Activated CD4-positive, alpha-beta memory T cell treated with anti-CD3 and anti-CD28 coated beads, Interleukin-2, amount 10 ng/mL, durations not matched to agents 7 days and 5 days (primary cell): Measurements from ENCODE around the gene IGLL5. TPM values are rescaled to one million over a fixed set of nuclear protein-coding genes. Genes with fewer than 3 reads are reported as not detected.

ENCODE experiments used
- CTCF ChIA-PET: fragments of 350-600 bp; sonication (Branson Sonifier 250); formaldehyde crosslinking; loops from one replicate; lab custom pipeline; 2021; ENCODE audit warnings: antibody characterized with exemption, inconsistent platforms; lab: Charles Lee
- POLR2A ChIA-PET: fragments of 350-600 bp; sonication (Branson Sonifier 250); formaldehyde crosslinking; loops from one replicate; lab custom pipeline; 2021; ENCODE audit warnings: antibody characterized with exemption; lab: Charles Lee
- DNase-seq: peaks from one replicate; pipeline ENCODE4 v3.0.0-alpha.2; 2020
- H3K27ac Mint-ChIP-seq: one replicate; pipeline ENCODE4 v1.8.0; 2021; ENCODE audit warnings: mild to moderate bottlenecking, mixed read lengths
- H3K27me3 Mint-ChIP-seq: one replicate; pipeline ENCODE4 v1.8.0; 2021; ENCODE audit warnings: mixed read lengths
- H3K36me3 Mint-ChIP-seq: one replicate; pipeline ENCODE4 v1.8.0; 2021; ENCODE audit warnings: low read depth, mixed read lengths
- H3K4me1 Mint-ChIP-seq: one replicate; pipeline ENCODE4 v1.8.0; 2021; ENCODE audit warnings: mixed read lengths
- H3K4me3 Mint-ChIP-seq: one replicate; pipeline ENCODE4 v1.8.0; 2021; ENCODE audit warnings: mild to moderate bottlenecking, mixed read lengths
- H3K9me3 Mint-ChIP-seq: one replicate; pipeline ENCODE4 v1.8.0; 2021; ENCODE audit warnings: mixed read lengths
- total RNA-seq, 2 experiments: library from RNA; stranded (reverse); gene quantifications; one replicate each; pipeline ENCODE4 v1.2.3, GENCODE V29; 2021

Gene IGLL5
- total RNA-seq = not detected

- no peak within 1 kb of the TSS for H3K4me3 Mint-ChIP-seq
- peaks cover 22% of the 10 kb centered on the region for H3K4me1 Mint-ChIP-seq
- peak; percentile 6 for DNase-seq
- H3K9me3 Mint-ChIP-seq = no peaks in the 10 kb centered on the region
- peaks cover 55% of the 10 kb centered on the region for H3K27me3 Mint-ChIP-seq
- POLR2A ChIA-PET = no interaction called here
- CTCF ChIA-PET = no interaction called here
- no peaks in the 10 kb centered on the region for H3K36me3 Mint-ChIP-seq
- H3K27ac Mint-ChIP-seq = no peak within 1 kb of the TSS
Measured at GRCh38 chr22:22887621-22888503, at the start of gene IGLL5. Gene IGLL5, plus strand, starts transcription at chr22:22887816. Its CDS starts 238 bp downstream, at chr22:22888054.

GRCh38 chr22:22838148-22838786, 49.3 kb upstream of the IGLL5 start:
- H3K36me3 Mint-ChIP-seq = no peaks in the 10 kb centered on the region
- no peak overlapping the region for H3K27ac Mint-ChIP-seq
- peaks cover 15% of the 10 kb centered on the region for H3K4me1 Mint-ChIP-seq
- no peaks in the 10 kb centered on the region for H3K9me3 Mint-ChIP-seq
- POLR2A ChIA-PET = interaction anchor here (1.0 kb wide), 1 partner anchor 27 kb away, joined by 3 read pairs; no protein-coding TSS in a partner anchor
- no peak for DNase-seq
- CTCF ChIA-PET = interaction anchor here (0.6 to 2.7 kb wide), 5 partner anchors 8 to 297 kb away, joined by 3 to 11 read pairs (median 3); no protein-coding TSS in a partner anchor
- H3K4me3 Mint-ChIP-seq = no peak overlapping the region
- H3K27me3 Mint-ChIP-seq = peaks cover 34% of the 10 kb centered on the region

DNA sequence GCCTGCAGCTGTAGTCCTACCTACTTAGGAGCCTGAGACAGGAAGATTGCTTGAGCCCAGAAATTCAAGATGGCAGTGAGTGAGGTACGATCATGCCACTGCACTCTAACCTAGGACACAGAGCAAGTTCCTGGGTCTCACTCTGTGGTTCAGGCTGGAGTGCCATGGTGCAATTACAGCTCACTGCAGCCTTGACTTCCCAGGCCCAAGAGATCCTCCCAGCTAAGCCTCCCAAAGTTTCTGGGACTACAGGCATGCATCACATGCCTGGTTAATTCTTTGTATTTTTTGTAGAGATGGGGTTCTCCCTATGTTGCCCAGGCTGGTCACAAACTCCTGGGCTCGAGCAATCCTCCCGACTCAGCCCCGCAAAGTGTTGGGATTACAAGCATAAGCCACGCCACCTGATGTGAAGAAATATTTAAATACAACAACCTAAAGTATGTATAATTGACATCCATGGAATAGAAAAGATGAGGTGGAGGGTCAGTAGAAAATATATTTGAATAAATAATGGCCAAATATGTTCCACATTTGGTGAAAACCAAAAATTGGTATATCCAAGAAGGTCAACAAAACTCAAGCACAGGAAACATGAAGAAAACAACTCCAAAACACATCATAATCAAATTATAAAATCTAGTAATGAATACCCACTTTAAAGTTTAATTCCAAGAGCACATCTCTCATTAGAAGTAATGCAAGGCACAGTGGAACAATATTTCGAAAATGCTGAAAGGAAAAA, 47.9 kb upstream of the IGLL5 start:
- ChIA-PET CTCF (interaction anchor here (1.0 to 2.7 kb wide), 2 partner anchors 9 to 10 kb away, joined by 3 to 11 read pairs; no protein-coding TSS in a partner anchor), POLR2A (no interaction called here)
- no peak for DNase-seq
- Mint-ChIP-seq H3K9me3 (no peaks in the 10 kb centered on the region), H3K4me1 (peaks cover 20% of the 10 kb centered on the region), H3K27ac (no peak overlapping the region), H3K4me3 (no peak overlapping the region), H3K27me3 (peaks cover 24% of the 10 kb centered on the region), H3K36me3 (no peaks in the 10 kb centered on the region)

DNA sequence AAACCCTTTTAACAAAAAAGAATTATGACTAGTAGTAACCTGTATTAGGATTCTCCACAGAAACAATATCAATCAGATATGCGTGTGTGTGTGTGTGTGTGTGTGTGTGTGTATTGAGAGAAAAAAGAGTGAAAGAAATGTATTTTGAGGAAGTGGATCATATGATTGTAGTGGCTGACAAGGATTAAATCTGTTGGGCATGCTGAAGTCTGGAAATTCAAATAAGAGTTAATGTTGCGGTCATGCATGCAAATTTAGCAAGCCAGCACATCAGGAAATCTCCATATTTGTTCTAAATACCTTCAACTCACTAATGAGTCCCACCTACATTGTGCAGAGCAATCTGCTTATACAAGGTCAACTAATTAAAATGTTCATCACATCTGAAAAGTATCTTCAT, 46.8 kb upstream of the IGLL5 start:
- Mint-ChIP-seq H3K4me1 (peaks cover 20% of the 10 kb centered on the region), H3K27me3 (peaks cover 25% of the 10 kb centered on the region), H3K27ac (no peak overlapping the region), H3K36me3 (no peaks in the 10 kb centered on the region), H3K9me3 (no peaks in the 10 kb centered on the region), H3K4me3 (no peak overlapping the region)
- DNase-seq = no peak
- CTCF ChIA-PET = no interaction called here
- POLR2A ChIA-PET = no interaction called here

GRCh38 chr22:22841598-22841997, 46.0 kb upstream of the IGLL5 start:
- Mint-ChIP-seq H3K27me3 (peaks cover 22% of the 10 kb centered on the region), H3K27ac (no peak overlapping the region), H3K4me1 (peaks cover 17% of the 10 kb centered on the region), H3K36me3 (no peaks in the 10 kb centered on the region), H3K4me3 (no peak overlapping the region), H3K9me3 (no peaks in the 10 kb centered on the region)
- ChIA-PET POLR2A (no interaction called here), CTCF (interaction anchor here (1.0 to 1.6 kb wide), 4 partner anchors 14 to 42 kb away, joined by 3 to 7 read pairs (median 4); no protein-coding TSS in a partner anchor)
- DNase-seq = no peak

DNA sequence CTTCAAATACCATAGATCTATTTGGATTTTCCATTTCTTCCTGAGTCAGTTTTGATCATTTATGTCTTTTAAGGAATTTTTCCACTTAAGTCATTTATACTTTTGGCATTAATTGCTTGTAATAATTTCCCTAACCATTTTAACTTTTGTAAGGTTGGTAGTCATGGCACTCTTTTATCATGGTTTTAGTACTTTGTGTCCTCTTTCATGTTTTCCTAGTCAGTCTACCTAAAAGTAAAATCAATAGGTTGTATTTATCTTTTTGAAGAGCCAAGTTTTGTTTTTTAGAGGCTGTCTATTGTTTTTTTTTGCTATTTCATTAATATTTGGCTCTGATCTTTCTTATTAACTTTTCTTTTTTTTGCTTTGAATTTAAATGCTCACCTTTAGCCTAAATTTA, 45.5 kb upstream of the IGLL5 start:
- H3K4me1 Mint-ChIP-seq = peaks cover 15% of the 10 kb centered on the region
- H3K36me3 Mint-ChIP-seq = no peaks in the 10 kb centered on the region
- H3K27me3 Mint-ChIP-seq = peaks cover 21% of the 10 kb centered on the region
- DNase-seq = no peak
- no peaks in the 10 kb centered on the region for H3K9me3 Mint-ChIP-seq
- ChIA-PET CTCF (interaction anchor here (1.0 to 1.8 kb wide), 5 partner anchors 14 to 42 kb away, joined by 3 to 16 read pairs (median 5); no protein-coding TSS in a partner anchor), POLR2A (no interaction called here)
- no peak overlapping the region for H3K4me3 Mint-ChIP-seq
- H3K27ac Mint-ChIP-seq = no peak overlapping the region

DNA sequence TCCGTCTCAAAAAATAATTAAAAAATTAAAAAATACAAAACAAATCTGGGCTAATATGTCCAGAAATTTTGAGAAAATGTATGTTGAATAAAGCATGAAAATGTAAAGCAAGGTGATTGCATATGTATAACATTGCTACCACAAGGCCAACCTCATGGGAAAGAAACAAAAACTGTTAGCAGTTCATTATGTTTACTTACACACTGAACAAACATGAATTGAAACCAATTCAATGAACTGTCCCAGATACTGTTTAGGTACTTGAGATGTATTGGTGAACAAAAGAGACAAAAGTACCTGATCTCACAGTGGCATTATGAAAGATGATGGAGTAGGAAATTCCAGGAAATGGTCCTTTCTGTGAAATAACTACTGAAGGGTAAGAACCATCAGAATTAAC, 43.8 kb upstream of the IGLL5 start:
- Mint-ChIP-seq H3K4me1 (peaks cover 7% of the 10 kb centered on the region), H3K36me3 (no peaks in the 10 kb centered on the region), H3K27me3 (peaks cover 29% of the 10 kb centered on the region), H3K4me3 (no peak overlapping the region), H3K27ac (no peak overlapping the region), H3K9me3 (no peaks in the 10 kb centered on the region)
- ChIA-PET POLR2A (no interaction called here), CTCF (interaction anchor here (1.8 kb wide), 1 partner anchor 34 kb away, joined by 16 read pairs; no protein-coding TSS in a partner anchor)
- DNase-seq = no peak

- ChIA-PET POLR2A (interaction anchor here (1.0 to 1.5 kb wide), 3 partner anchors 24 to 37 kb away, joined by 3 to 4 read pairs (median 3); no protein-coding TSS in a partner anchor), CTCF (interaction anchor here (1.0 to 9.5 kb wide), 11 partner anchors 8 to 108 kb away, joined by 3 to 127 read pairs (median 12); no protein-coding TSS in a partner anchor)
- Mint-ChIP-seq H3K27ac (no peak overlapping the region), H3K9me3 (no peaks in the 10 kb centered on the region), H3K4me1 (peaks cover 7% of the 10 kb centered on the region), H3K36me3 (no peaks in the 10 kb centered on the region), H3K4me3 (no peak overlapping the region), H3K27me3 (peaks cover 20% of the 10 kb centered on the region)
- no peak for DNase-seq
Measured at GRCh38 chr22:22847241-22847640, 40.4 kb upstream of the IGLL5 start.

GRCh38 chr22:22848364-22848866, 39.2 kb upstream of the IGLL5 start:
- ChIA-PET CTCF (interaction anchor here (0.8 to 9.5 kb wide), 24 partner anchors 10 to 107 kb away, joined by 3 to 127 read pairs (median 8); no protein-coding TSS in a partner anchor), POLR2A (interaction anchor here (1.0 to 2.9 kb wide), 2 partner anchors 29 to 39 kb away, joined by 3 to 12 read pairs; no protein-coding TSS in a partner anchor)
- peaks cover 7% of the 10 kb centered on the region for H3K4me1 Mint-ChIP-seq
- DNase-seq = peak; percentile 74
- no peak overlapping the region for H3K27ac Mint-ChIP-seq
- no peaks in the 10 kb centered on the region for H3K36me3 Mint-ChIP-seq
- no peak overlapping the region for H3K4me3 Mint-ChIP-seq
- peaks cover 28% of the 10 kb centered on the region for H3K27me3 Mint-ChIP-seq
- H3K9me3 Mint-ChIP-seq = no peaks in the 10 kb centered on the region

GRCh38 chr22:22849640-22850610, 37.7 kb upstream of the IGLL5 start:
- peaks cover 26% of the 10 kb centered on the region for H3K27me3 Mint-ChIP-seq
- no peak overlapping the region for H3K27ac Mint-ChIP-seq
- ChIA-PET POLR2A (interaction anchor here (0.6 to 2.9 kb wide), 3 partner anchors 31 to 517 kb away, joined by 3 to 12 read pairs (median 3); no protein-coding TSS in a partner anchor), CTCF (interaction anchor here (0.6 to 9.5 kb wide), 18 partner anchors 8 to 105 kb away, joined by 3 to 127 read pairs (median 10); no protein-coding TSS in a partner anchor)
- H3K9me3 Mint-ChIP-seq = no peaks in the 10 kb centered on the region
- no peaks in the 10 kb centered on the region for H3K36me3 Mint-ChIP-seq
- DNase-seq = no peak
- H3K4me1 Mint-ChIP-seq = peaks cover 1% of the 10 kb centered on the region
- H3K4me3 Mint-ChIP-seq = no peak overlapping the region

GRCh38 chr22:22851969-22852368, 35.6 kb upstream of the IGLL5 start:
- CTCF ChIA-PET = interaction anchor here (0.6 to 9.5 kb wide), 4 partner anchors 9 to 42 kb away, joined by 3 to 127 read pairs (median 24); no protein-coding TSS in a partner anchor
- H3K4me1 Mint-ChIP-seq = peaks cover 1% of the 10 kb centered on the region
- no peak overlapping the region for H3K27ac Mint-ChIP-seq
- no peak for DNase-seq
- H3K27me3 Mint-ChIP-seq = peaks cover 20% of the 10 kb centered on the region
- no peak overlapping the region for H3K4me3 Mint-ChIP-seq
- POLR2A ChIA-PET = no interaction called here
- no peaks in the 10 kb centered on the region for H3K36me3 Mint-ChIP-seq
- no peaks in the 10 kb centered on the region for H3K9me3 Mint-ChIP-seq
